ENCODE measurements around the gene PRKCSH. TPM values are rescaled to one million over a fixed set of nuclear protein-coding genes. Genes with fewer than 3 reads are reported as not detected.

Gene PRKCSH
- total RNA-seq, 2 experiments from 2014 or later, result 95.6 to 271 TPM

DNA sequence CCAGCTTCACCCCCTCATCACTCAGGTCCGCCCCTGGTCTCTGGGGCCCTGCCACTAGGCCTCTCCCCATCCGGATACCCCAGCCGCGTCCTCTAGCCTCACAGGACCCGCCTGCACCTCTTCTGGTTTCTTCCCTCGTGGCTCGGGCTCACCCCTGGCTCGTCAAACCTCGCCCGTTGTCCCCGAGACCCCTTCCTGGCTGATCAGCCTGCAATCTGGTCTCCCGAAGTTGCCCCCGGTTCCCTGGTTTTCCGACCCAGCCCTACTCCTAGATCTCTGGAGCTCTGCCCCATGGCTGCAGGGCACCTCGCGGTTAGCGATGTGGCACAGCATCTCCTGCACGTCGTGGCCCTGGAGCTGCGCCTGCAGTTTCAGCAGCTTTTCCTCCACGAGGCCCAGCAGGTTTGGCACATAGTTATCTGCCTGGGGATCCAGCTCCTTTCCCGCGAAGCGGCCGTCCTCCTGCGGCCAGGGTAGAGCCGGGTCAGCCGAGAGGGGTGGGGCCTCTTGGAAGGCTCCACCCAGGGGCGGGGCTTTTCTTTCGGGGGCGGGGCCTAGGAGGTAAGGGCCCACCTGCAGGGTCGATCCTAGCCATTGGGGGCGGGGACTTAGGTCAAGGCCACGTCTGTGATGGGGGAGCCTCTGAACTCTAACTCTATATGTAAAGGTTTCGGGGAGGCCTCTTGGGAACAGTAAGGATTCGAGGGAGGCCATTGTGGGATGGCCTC lies 13.9 kb upstream of the PRKCSH start:
- no peaks in the 10 kb centered on the region for H3K9me2 ChIP-seq (ENCODE audit: insufficient read depth, low read length)

DNA sequence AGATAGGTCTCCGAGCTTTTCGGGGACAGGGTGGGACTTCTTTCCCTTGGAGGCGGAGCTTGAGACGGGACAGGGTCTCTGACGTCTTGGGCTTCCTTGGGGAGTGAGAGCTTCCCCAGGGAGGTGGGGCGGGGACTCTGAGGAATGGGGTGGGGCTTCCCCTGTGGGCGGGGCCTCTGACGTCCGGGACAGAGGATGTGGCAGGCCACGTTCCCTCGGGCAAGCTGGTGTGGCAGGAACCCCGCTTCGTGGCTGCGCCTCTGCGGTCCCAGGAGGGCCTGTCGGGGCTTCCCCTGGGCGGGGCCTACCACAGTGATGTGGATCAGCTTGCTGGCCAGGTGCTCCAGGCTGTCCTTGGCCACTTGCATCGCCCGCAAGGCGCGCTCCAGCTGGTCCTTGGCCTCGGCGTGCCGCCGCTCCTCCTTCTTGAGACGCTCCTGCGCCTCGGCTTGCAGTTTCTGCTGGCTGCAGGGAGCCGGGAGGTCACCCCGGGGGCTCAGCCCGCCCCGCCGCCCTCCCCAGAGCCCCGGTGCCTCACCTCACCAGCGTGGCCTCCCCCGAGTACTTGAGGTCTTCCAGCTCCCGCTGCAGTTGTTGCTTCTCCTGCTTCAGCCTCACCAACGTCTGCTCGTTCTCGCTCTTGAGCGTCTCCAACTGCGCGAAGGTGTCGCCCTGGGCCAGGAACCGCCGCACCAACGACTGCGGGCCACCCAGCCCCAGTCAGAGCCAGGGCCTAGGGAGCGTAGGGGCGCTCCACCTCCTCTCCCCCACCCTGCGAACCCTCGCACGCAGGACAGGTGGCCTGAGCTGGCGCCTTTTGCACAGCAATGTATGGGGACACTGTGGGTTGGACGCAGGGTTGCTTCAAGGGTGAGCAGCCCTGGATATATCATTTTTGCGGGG lies 13.0 kb upstream of the PRKCSH start:
- peak overlapping the region; percentile 63 for H3K4me3 ChIP-seq (ENCODE audit: low read depth, low read length, poor library complexity, severe bottlenecking)
- CTCF ChIA-PET (ENCODE audit: unreplicated experiment), result interaction anchor here (0.5 to 1.2 kb wide), 4 partner anchors 11 to 142 kb away, joined by 3 to 7 read pairs (median 4); no protein-coding TSS in a partner anchor
- no peaks in the 10 kb centered on the region for H4K20me1 ChIP-seq (ENCODE audit: insufficient read depth, low read length)
- H3K4me1 ChIP-seq (ENCODE audit: insufficient read depth, low read length, poor library complexity, severe bottlenecking), result peaks cover 38% of the 10 kb centered on the region
- H3K9me3 ChIP-seq (ENCODE audit: low read length), result no peaks in the 10 kb centered on the region
- no peaks in the 10 kb centered on the region for H3K36me3 ChIP-seq (ENCODE audit: insufficient read depth, low read length)
- no peaks in the 10 kb centered on the region for H3K79me2 ChIP-seq (ENCODE audit: insufficient read depth, low read depth, low read length)
- peak; percentile 95 for DNase-seq (ENCODE audit: low spot score)
- POLR2A ChIA-PET, result interaction anchor here (0.6 to 1.4 kb wide), 5 partner anchors 21 to 210 kb away, joined by 3 to 7 read pairs (median 3); partner anchors contain the start of gene SWSAP1
- no TSS peak for BruUV-seq (replicated peaks)
- H3K4me2 ChIP-seq (ENCODE audit: low read length), result peak overlapping the region; percentile 73
- TF ChIP-seq, protein P1, sequence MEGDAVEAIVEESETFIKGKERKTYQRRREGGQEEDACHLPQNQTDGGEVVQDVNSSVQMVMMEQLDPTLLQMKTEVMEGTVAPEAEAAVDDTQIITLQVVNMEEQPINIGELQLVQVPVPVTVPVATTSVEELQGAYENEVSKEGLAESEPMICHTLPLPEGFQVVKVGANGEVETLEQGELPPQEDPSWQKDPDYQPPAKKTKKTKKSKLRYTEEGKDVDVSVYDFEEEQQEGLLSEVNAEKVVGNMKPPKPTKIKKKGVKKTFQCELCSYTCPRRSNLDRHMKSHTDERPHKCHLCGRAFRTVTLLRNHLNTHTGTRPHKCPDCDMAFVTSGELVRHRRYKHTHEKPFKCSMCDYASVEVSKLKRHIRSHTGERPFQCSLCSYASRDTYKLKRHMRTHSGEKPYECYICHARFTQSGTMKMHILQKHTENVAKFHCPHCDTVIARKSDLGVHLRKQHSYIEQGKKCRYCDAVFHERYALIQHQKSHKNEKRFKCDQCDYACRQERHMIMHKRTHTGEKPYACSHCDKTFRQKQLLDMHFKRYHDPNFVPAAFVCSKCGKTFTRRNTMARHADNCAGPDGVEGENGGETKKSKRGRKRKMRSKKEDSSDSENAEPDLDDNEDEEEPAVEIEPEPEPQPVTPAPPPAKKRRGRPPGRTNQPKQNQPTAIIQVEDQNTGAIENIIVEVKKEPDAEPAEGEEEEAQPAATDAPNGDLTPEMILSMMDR (conservative IDR thresholded peaks at IDR 0.05; ENCODE audit: low read length), result no peak
- no peak for TF ChIP-seq EZH2phosphoT487 (IDR thresholded peaks at IDR 0.05; ENCODE audit: borderline replicate concordance, low read depth, low read length)
- intact Hi-C loops (cut with micrococcal nuclease; ENCODE audit: unreplicated experiment), result loop anchor here (1.0 kb wide), 1 partner anchor 41 kb away; no protein-coding TSS in a partner anchor
- peak overlapping the region; percentile 9 for H3K27ac ChIP-seq (ENCODE audit: low read depth, low read length, poor library complexity, severe bottlenecking)
- H2AFZ ChIP-seq (ENCODE audit: low read length), result peak overlapping the region; percentile 84
- H3K9me2 ChIP-seq (ENCODE audit: insufficient read depth, low read length), result no peaks in the 10 kb centered on the region

More for the DNA sequence above, 13.9 kb upstream of the PRKCSH start:
- BruUV-seq (replicated peaks), result no TSS peak
- Histone ChIP-seq H4K20me1 (ENCODE audit: insufficient read depth, low read length) (no peaks in the 10 kb centered on the region), H3K79me2 (ENCODE audit: insufficient read depth, low read depth, low read length) (no peaks in the 10 kb centered on the region), H3K27ac (ENCODE audit: low read depth, low read length, poor library complexity, severe bottlenecking) (peak overlapping the region; percentile 9), H3K4me2 (ENCODE audit: low read length) (peak overlapping the region; percentile 73), H3K4me1 (ENCODE audit: insufficient read depth, low read length, poor library complexity, severe bottlenecking) (peaks cover 38% of the 10 kb centered on the region), H3K4me3 (ENCODE audit: low read depth, low read length, poor library complexity, severe bottlenecking) (peak overlapping the region; percentile 63), H3K9me3 (ENCODE audit: low read length) (no peaks in the 10 kb centered on the region), H3K36me3 (ENCODE audit: insufficient read depth, low read length) (no peaks in the 10 kb centered on the region), H2AFZ (ENCODE audit: low read length) (peak overlapping the region; percentile 84)
- no peak for TF ChIP-seq EZH2phosphoT487 (IDR thresholded peaks at IDR 0.05; ENCODE audit: borderline replicate concordance, low read depth, low read length)
- TF ChIP-seq, protein P1 (conservative IDR thresholded peaks at IDR 0.05; ENCODE audit: low read length), result no peak
- CTCF ChIA-PET (ENCODE audit: unreplicated experiment), result interaction anchor here (0.5 to 1.1 kb wide), 3 partner anchors 12 to 132 kb away, joined by 3 to 5 read pairs (median 3); no protein-coding TSS in a partner anchor
- peak; percentile 88 for DNase-seq (ENCODE audit: low spot score)
- POLR2A ChIA-PET, result interaction anchor here (0.6 to 1.7 kb wide), 4 partner anchors 13 to 40 kb away, joined by 3 to 4 read pairs (median 3); no protein-coding TSS in a partner anchor
- intact Hi-C loops (cut with micrococcal nuclease; ENCODE audit: unreplicated experiment), result loop anchor here (1.0 kb wide), 1 partner anchor 40 kb away; no protein-coding TSS in a partner anchor
